Ectodermal cell (in vitro differentiated cells): ENCODE data around the gene UVRAG.

Source experiments
- H3K27ac ChIP-seq: 2 replicates; pipeline ENCODE4 v1.7.0; 2013; ENCODE audit warnings: mild to moderate bottlenecking, low read depth, low read length; ENCODE audit not compliant: insufficient read depth, poor library complexity, severe bottlenecking
- H3K27me3 ChIP-seq: 2 replicates; pipeline ENCODE4 v1.7.0; 2013; ENCODE audit warnings: mild to moderate bottlenecking, low read length; ENCODE audit not compliant: insufficient read depth, control insufficient read depth, poor library complexity, severe bottlenecking
- H3K36me3 ChIP-seq: one replicate; pipeline ENCODE4 v1.7.0; 2013; ENCODE audit warnings: low read length; ENCODE audit not compliant: control insufficient read depth, insufficient read depth
- H3K4me1 ChIP-seq: one replicate; pipeline ENCODE4 v1.7.0; 2013; ENCODE audit warnings: low read length; ENCODE audit not compliant: control insufficient read depth, insufficient read depth
- H3K4me3 ChIP-seq: 2 replicates; pipeline ENCODE4 v1.7.0; 2013; ENCODE audit warnings: low read depth, low read length, control low read depth; ENCODE audit not compliant: insufficient read depth
- H3K9me3 ChIP-seq: 2 replicates; pipeline ENCODE4 v1.7.0; 2013; ENCODE audit warnings: mild to moderate bottlenecking, low read length, moderate library complexity; ENCODE audit not compliant: control insufficient read depth
- WGBS, 2 experiments: methylation state at CpG; one replicate each; pipeline ENCODE4 v1.1.7; 2013; ENCODE audit warnings: missing lambda C conversion rate in 2 of 2; 5-methylcytosine and 5-hydroxymethylcytosine counted together

Gene UVRAG

DNA sequence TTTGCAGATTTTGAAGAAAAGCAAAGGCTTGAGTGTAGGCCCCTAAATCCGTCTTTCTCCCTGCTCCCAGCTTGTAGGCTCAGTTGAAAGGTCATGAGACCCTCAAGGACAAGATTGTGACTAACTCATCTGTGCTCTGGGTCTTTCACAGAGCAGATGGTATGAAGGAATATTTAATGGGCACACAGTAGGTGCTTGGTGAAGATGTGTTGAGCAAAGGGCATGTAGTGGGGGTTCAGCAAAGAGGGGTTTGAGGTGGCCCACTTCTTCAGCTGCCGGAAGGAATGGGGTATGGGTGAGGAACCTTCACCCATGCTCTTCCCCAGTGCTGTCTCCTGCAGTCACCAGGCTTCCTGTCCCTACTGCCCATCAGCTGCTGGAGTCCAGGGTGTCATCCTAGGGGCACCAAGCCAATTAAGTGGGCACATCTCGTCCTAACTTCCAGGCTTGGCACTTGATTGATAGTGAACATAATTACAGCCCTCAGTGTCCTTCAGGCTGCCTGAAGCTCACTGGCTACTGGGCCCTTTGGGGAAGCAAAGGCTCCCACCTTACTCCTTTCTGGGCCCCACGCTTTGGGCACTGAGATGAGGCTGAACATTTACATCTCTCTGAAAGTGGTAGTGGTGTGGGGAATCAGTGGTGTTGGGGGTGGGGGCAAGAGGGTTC lies 31.5 kb upstream of the UVRAG start:
- Histone ChIP-seq H3K36me3 (no peaks in the 10 kb centered on the region), H3K4me1 (no peaks in the 10 kb centered on the region), H3K27ac (no peak overlapping the region), H3K9me3 (no peaks in the 10 kb centered on the region), H3K4me3 (no peak overlapping the region), H3K27me3 (no peaks in the 10 kb centered on the region)
- WGBS, 2 experiments = 94 to 97% methylated on average over 4 of the region's 4 CpGs

DNA sequence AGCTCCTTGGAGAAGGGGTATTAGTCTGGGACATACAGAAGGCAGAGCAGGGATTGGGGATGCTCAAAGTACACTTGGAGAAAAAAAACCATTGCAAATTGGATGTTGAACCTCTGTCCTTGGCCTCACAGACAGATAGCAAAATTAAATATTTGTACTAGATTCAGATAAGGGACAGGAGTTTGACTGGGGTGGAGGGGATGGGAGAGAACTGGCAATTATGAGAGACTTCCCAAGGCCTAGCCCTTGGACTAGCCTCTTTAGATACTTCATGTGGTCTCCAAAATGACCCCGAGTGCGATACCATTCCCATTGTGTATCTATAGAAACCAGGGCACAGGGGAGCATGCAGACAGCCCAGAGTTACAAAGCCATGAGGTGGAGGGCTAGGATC lies 30.9 kb upstream of the UVRAG start:
- no peaks in the 10 kb centered on the region for H3K27me3 ChIP-seq
- 96 to 98% methylated on average over 2 of the region's 2 CpGs for WGBS, 2 experiments
- H3K4me1 ChIP-seq = no peaks in the 10 kb centered on the region
- no peaks in the 10 kb centered on the region for H3K36me3 ChIP-seq
- no peak overlapping the region for H3K27ac ChIP-seq
- no peaks in the 10 kb centered on the region for H3K9me3 ChIP-seq
- no peak overlapping the region for H3K4me3 ChIP-seq

DNA sequence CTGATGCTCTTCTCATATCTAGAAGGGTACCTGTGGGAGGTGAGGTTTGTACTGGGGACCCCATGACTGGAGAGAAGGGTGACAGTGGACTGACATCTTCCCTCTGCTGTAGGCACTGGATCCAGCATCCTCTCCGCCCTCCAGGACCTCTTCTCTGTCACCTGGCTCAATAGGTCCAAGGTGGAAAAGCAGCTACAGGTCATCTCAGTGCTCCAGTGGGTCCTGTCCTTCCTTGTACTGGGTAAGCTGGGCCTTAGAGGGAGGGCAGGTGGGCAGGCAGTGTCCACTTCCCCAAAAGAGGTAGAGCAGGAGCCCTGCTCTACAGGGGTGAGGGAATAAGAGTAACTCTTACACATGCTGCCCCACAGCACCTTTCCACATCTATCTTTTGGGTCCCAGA lies 30.5 kb upstream of the UVRAG start:
- Histone ChIP-seq H3K4me3 (no peak overlapping the region), H3K27ac (no peak overlapping the region), H3K36me3 (no peaks in the 10 kb centered on the region), H3K4me1 (no peaks in the 10 kb centered on the region), H3K9me3 (no peaks in the 10 kb centered on the region), H3K27me3 (no peaks in the 10 kb centered on the region)
- 73 to 83% methylated on average over 1 of the region's 1 CpG for WGBS, 2 experiments

- 82 to 89% methylated on average over 4 of the region's 4 CpGs for WGBS, 2 experiments
- H3K4me3 ChIP-seq = no peak overlapping the region
- no peaks in the 10 kb centered on the region for H3K9me3 ChIP-seq
- no peaks in the 10 kb centered on the region for H3K4me1 ChIP-seq
- no peak overlapping the region for H3K27ac ChIP-seq
- no peaks in the 10 kb centered on the region for H3K36me3 ChIP-seq
- no peaks in the 10 kb centered on the region for H3K27me3 ChIP-seq
These were observed 29.8 kb upstream of the UVRAG start for GRCh38 chr11:75785187-75785586.

GRCh38 chr11:75786101-75786736 lies 28.8 kb upstream of the UVRAG start:
- 93 to 96% methylated on average over 8 of the region's 8 CpGs for WGBS, 2 experiments
- H3K36me3 ChIP-seq = no peaks in the 10 kb centered on the region
- H3K27ac ChIP-seq = no peak overlapping the region
- H3K9me3 ChIP-seq = no peaks in the 10 kb centered on the region
- no peaks in the 10 kb centered on the region for H3K4me1 ChIP-seq
- no peak overlapping the region for H3K4me3 ChIP-seq
- H3K27me3 ChIP-seq = no peaks in the 10 kb centered on the region

DNA sequence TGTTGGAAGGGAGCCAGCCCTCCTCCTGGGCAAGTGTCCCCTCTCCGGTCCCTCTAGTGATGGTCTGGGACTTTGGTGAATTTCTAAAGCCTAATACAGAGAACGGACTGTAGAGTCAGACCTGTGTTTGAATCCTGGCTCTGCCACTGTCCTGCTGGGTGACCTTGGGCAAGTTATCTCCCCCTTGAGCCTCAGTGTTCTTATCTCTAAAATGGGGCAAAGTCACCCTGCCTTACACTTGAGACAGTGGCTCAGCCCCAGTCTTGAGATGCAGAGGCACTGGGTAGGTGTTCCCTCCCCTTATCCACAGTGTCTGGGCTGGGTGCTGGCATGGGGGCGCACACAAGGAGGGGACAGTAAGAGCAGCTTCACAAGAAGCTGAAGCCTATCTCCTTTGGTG lies 25.5 kb upstream of the UVRAG start:
- no peaks in the 10 kb centered on the region for H3K27me3 ChIP-seq
- H3K4me1 ChIP-seq = no peaks in the 10 kb centered on the region
- WGBS, 2 experiments = 93 to 95% methylated on average over 3 of the region's 3 CpGs
- no peak overlapping the region for H3K27ac ChIP-seq
- H3K4me3 ChIP-seq = no peak overlapping the region
- no peaks in the 10 kb centered on the region for H3K36me3 ChIP-seq
- H3K9me3 ChIP-seq = no peaks in the 10 kb centered on the region

- WGBS, 2 experiments = 84 to 87% methylated on average over 2 of the region's 2 CpGs
- Histone ChIP-seq H3K4me3 (no peak overlapping the region), H3K27me3 (no peaks in the 10 kb centered on the region), H3K27ac (no peak overlapping the region), H3K36me3 (no peaks in the 10 kb centered on the region), H3K4me1 (no peaks in the 10 kb centered on the region), H3K9me3 (no peaks in the 10 kb centered on the region)
These were observed 24.0 kb upstream of the UVRAG start for GRCh38 chr11:75790986-75791385.

- H3K4me3 ChIP-seq = no peak overlapping the region
- no peak overlapping the region for H3K27ac ChIP-seq
- H3K27me3 ChIP-seq = no peaks in the 10 kb centered on the region
- no peaks in the 10 kb centered on the region for H3K36me3 ChIP-seq
- no peaks in the 10 kb centered on the region for H3K9me3 ChIP-seq
- WGBS, 2 experiments = 84% methylated on average over 6 of the region's 6 CpGs
- no peaks in the 10 kb centered on the region for H3K4me1 ChIP-seq
These were observed 22.8 kb upstream of the UVRAG start for GRCh38 chr11:75792127-75792731.

DNA sequence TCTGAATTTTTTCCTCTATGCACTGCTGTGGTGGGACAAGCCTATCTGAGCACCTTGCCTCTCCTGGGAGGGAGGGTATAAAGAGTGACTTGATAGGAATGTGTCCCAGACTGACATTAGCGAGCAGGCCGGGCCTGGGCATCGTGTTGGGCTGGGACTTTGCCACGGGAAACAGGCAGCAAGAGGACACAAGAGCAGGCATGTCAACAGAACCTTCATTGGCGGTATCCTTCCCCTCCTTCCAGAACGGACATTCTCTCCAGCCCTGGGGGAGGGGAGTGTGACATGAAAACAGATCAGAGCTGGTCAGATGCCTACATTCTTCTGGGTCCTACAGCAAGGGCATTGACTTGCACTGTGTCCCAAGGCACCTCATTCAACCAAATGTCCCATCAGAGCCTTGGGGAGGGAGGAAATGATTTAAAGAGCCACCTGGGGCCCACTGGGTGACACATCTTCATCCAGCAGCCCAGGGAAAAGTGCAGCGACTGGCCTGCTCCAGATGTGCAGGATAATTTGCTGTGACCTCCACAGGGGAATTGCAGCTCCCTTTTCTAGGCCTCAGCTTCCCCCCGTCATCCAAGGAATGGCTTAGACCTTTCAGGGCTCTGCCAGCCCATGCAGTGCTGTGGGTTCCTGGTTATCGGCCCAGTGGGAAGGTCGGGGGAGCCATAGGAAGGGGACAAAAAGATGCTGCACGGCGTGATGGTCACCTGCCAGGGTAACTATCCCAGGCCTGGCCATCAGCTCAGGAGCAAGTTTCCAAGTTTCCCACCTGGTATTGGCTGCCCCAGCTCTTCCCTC lies 21.8 kb upstream of the UVRAG start:
- no peaks in the 10 kb centered on the region for H3K4me1 ChIP-seq
- H3K27me3 ChIP-seq = no peaks in the 10 kb centered on the region
- H3K36me3 ChIP-seq = no peaks in the 10 kb centered on the region
- WGBS, 2 experiments = 89 to 90% methylated on average over 12 of the region's 12 CpGs
- H3K4me3 ChIP-seq = no peak overlapping the region
- no peaks in the 10 kb centered on the region for H3K9me3 ChIP-seq
- H3K27ac ChIP-seq = no peak overlapping the region

GRCh38 chr11:75793966-75794365 lies 21.0 kb upstream of the UVRAG start:
- no peaks in the 10 kb centered on the region for H3K27me3 ChIP-seq
- H3K27ac ChIP-seq = no peak overlapping the region
- H3K4me1 ChIP-seq = no peaks in the 10 kb centered on the region
- H3K36me3 ChIP-seq = no peaks in the 10 kb centered on the region
- H3K9me3 ChIP-seq = no peaks in the 10 kb centered on the region
- no peak overlapping the region for H3K4me3 ChIP-seq
- WGBS, 2 experiments = 88 to 95% methylated on average over 2 of the region's 2 CpGs
